ENCODE measurements around the gene IMMP2L.
"Not testable (repeated sequence)": the region's sequence is repeated elsewhere in the genome, so short reads cannot be mapped to it uniquely, and the experiment has no call there.

IMMP2L gene

GRCh38 chr7:110664803-110665202, 897.5 kb downstream of the IMMP2L start:
- DNase-seq = no peak

- not testable (repeated sequence) for DNase-seq
Measured at GRCh38 chr7:110660637-110661036, 901.7 kb downstream of the IMMP2L start.

- DNase-seq = no peak
Measured at GRCh38 chr7:110650328-110650727, 912.0 kb downstream of the IMMP2L start.

DNA sequence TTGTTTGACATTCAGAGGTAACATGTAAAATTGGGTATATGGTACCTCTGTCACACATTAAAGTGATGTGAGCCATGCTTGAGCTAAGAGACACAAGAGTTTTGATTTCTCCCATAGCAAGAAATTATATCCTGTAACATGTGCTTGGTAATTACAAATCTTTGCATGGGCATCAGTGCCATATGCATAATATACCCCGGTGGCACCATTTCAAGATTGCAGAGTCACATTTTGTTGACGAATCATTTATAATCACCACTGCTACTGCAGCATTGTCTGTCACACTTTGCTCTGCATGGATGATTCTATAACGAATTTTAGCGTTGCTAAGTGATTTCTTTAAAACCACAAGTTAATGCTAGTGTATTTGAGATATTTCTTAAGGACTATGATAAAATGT, 915.0 kb downstream of the IMMP2L start:
- no peak for DNase-seq

DNA sequence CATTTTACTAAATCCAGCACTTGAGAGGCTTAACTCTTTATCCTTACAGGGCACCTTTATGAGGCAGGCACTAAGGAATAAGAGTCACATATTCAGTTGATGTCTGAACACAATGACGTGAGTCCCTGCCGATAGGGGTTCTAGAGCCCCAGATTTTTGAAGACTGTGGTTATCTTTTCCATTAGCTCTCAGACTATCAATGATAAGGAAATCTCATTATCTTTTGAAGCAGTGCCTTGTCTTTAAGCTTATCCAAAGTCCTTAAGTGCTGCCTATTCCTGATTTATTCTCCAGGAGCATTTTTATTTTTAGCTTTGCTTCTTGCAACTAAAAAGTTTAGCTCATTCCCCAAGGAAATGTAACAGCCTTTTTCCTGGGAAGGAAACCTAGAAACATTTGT, 915.5 kb downstream of the IMMP2L start:
- no peak for DNase-seq

DNA sequence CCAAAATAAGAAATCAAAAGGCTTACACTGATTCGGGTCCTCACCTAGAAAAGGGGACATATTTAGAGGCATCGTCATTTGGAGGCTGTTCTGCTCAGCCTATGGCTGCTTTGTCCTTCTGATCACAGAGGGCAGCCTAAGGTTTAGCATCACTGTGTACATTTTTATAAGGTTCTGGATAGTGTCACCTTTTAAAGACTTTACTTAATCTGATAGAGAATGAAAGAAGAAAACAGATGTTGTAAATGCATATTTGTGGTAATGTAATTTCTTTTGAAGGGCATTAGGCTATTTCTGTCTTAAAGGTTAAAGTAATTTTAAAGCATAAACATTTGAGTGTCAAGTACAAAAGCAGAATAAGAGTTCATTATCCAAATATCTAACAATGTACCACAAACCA, 916.7 kb downstream of the IMMP2L start:
- DNase-seq = no peak

DNA sequence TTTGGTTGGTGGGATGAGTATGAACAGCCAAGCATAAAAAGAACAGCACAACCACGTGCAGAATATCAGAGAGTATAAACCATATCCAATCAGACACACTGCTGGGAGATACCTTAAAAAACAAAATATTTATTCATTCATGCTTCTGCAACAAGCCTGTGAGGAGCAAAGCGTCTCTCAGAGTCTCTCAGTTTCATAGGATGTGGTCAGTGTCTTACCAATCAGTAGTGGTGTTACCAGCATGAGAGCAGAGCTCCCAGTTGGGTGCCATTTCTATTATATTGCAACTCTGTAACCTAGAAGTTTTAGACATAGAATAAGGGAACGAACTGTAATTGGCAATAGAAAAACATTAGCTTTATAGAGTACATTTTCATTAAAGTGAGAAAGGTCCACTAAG, 917.2 kb downstream of the IMMP2L start:
- DNase-seq = no peak

DNA sequence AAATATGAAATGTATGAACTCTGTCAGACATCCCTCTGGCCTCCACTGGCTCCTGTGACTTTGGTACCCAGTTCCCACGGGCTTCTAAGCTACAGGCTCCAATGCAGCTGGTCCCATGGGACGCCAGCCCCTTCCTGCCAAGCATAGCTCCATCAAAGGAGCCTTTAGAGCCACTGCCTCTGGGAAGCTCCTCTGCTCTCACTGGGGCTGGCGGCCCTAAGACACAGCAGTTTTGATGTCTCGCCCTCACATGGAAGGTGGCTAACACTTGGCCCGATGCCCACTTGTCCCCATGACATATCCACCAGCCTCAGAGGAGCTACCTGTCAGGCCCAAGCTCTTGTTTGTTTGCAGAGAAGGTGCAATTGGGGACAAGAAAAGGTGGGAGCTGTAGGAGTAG, 925.0 kb downstream of the IMMP2L start:
- no peak for DNase-seq

GRCh38 chr7:110633313-110633712, 929.0 kb downstream of the IMMP2L start:
- no peak for DNase-seq

DNA sequence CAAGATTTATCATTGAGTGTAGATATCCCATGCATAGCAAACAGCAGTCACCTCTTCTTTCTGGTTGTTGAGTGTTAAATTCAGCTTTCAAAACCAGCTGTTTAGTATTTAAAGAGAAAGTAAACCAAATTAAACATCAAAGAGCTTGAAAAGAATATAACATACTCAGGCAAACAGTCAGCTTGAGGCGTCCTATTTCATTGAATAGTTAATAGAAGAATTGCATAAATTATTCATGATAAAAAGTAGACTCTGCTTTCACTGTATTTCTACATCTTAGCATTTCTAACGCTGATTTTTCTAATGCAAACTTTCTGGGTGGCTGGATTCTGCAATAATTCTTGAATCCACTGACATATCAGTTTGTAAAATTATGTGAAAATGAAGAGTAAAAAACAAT, 935.9 kb downstream of the IMMP2L start:
- DNase-seq = no peak

GRCh38 chr7:110625294-110625693, 937.0 kb downstream of the IMMP2L start:
- DNase-seq = no peak

DNA sequence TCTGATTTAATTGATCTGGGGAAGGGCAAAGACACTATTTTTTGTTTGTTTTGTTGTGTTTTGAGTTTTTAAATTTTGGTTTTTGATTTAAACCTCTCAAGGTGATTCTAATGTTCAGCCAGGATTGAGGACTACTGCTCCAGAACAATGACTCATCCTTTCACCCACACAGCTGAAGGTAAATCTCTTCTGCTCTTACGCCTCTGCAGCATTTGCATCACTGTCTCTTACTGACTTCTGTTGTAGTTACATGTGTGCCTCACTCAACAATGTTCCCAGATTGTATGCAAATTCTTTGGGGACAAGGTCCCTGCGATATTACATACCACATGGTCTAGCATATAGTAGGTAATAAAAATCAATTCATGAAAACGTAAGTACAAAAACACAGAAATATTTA, 938.9 kb downstream of the IMMP2L start:
- DNase-seq = no peak

DNA sequence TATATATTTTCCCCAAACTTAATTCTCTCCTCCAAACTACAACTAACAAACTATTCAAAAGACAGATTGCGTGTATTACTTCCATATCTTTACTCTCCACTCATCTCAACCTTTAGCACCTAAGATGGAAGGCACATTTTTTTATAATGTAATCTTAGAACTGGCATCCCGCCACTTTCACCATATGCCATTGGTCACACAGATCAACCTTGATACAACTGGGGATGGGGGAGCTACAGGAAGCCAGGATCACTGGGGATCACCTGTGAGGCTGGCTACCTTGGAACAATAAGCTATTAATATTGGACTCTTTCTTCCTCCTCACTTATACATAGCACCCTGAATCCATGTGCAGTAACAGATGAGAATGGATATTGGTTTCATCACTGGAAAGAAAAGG, 941.0 kb downstream of the IMMP2L start:
- DNase-seq = no peak

- DNase-seq = no peak
Measured at GRCh38 chr7:110620110-110620735, 942.1 kb downstream of the IMMP2L start.
